HG03521 (cell line): Measurements from ENCODE around the gene P3H2.
"Not testable (repeated sequence)": the region's sequence is repeated elsewhere in the genome, so short reads cannot be mapped to it uniquely, and the experiment has no call there.

ENCODE experiments used
- ATAC-seq: cut with Tn5 transposase; IDR thresholded peaks from one replicate; pipeline ENCODE4 v1.9.1; 2021; ENCODE audit warnings: mild to moderate bottlenecking, moderate library complexity; ENCODE audit not compliant: unreplicated experiment

P3H2 gene

GRCh38 chr3:189990826-189991225 is 129.9 kb downstream of the P3H2 start:
- ATAC-seq: no peak

- ATAC-seq: no peak
Observed at GRCh38 chr3:189988854-189989253, 131.8 kb downstream of the P3H2 start.

- ATAC-seq: no peak
Observed at GRCh38 chr3:189988322-189988721, 132.4 kb downstream of the P3H2 start.

- no peak for ATAC-seq
Observed at GRCh38 chr3:189985948-189986347, 134.7 kb downstream of the P3H2 start.

DNA sequence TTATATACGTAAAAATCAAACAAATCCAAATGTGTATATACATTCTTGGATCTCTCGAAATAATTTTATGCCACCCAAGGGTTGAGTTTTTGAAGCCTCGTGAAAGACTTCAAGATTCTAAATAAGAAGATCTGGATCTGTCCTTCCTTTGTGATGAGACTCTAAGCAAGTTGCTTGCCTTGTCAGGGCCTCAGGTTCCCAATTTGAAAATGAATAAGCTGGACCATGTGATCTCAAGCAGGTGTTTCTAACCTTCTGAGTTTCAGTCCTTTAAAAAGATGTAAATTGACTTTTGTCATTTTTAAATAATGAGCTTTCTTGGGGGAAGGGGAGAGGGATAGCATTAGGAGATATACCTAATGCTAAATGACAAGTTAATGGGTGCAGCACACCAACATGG is 137.1 kb downstream of the P3H2 start:
- ATAC-seq: no peak

- ATAC-seq: no peak
Observed at GRCh38 chr3:189982321-189982945, 138.3 kb downstream of the P3H2 start.

DNA sequence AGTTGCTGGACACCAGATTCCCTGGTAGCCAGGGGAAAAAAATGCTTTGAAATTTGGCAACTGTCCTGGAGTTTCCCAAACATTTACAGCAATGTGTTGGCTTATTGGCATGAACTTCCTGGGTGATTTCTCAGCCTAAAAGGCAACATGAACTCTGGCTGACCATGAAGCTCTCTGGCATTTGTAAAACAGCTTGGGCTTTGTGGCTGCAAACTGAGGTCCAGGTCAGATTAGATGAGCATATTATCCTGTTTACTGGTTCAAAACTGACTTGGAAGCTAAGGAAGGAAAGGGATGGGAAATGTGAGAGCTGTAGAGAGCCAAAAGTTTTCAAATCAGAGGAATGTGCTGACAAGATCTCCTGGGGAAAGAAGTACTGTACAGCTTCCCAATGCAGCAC is 139.0 kb downstream of the P3H2 start:
- ATAC-seq: no peak

DNA sequence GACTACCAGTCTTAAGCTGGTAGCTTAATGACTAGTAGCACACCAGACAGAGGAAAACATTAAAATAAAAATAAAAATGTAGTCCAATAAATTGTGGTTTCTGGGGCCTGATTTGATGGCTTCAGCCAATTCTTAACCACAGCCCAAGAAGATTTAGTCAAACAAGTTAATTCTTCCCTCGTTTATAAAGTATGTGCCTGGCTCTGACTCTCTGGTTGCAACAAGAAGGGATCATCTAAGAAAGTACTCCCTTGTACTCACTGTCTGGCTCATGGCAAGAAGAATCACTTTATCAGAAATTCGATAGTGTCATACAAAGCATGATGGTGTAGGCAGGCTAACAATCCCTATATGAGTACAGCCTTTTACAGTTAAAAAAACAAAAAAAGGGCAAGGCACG is 141.9 kb downstream of the P3H2 start:
- no peak for ATAC-seq

DNA sequence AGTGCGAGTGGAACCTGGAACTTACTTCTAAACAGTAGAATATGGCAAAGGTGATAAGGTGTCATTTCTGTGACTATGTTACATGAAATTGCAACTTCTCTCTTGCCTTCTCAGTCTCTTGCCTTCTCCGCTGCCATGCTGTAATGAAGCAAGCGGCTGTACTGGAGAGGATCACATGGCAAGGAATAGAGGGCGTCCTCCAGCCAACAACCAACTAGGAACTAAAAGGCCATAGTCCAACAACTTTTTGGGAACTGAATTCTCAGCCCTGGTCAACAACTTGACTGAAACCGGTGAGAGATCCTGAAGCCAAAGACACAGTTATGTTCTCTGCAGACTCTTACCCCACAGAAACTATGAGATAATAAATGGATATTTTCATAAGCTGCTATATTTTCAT is 143.5 kb downstream of the P3H2 start:
- ATAC-seq: no peak

- no peak for ATAC-seq
Observed at GRCh38 chr3:189975391-189975990, 145.2 kb downstream of the P3H2 start.

DNA sequence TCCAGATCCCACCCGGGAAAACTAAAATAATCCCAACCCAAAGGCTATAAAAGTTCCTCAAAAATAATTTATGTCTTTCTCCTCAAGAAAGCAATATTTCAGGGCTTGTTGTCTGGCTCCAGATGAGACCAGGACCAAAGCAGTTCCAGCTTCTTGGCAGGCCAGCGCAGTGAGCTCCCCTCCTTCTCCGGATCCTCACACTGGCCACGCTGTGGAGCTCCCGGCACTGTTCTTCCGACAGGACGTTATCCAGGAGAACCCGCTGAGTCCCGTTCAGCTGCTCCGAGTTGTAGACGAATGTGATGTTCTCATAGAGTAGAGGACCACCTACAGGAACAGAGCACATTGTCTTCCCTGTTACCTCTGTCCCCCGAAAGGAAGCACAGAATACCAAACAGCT is 146.3 kb downstream of the P3H2 start:
- no peak for ATAC-seq

- peak; percentile 65 for ATAC-seq
Observed at GRCh38 chr3:189967254-189967865, 153.3 kb downstream of the P3H2 start.

GRCh38 chr3:189966843-189967242 is 153.9 kb downstream of the P3H2 start:
- no peak for ATAC-seq

DNA sequence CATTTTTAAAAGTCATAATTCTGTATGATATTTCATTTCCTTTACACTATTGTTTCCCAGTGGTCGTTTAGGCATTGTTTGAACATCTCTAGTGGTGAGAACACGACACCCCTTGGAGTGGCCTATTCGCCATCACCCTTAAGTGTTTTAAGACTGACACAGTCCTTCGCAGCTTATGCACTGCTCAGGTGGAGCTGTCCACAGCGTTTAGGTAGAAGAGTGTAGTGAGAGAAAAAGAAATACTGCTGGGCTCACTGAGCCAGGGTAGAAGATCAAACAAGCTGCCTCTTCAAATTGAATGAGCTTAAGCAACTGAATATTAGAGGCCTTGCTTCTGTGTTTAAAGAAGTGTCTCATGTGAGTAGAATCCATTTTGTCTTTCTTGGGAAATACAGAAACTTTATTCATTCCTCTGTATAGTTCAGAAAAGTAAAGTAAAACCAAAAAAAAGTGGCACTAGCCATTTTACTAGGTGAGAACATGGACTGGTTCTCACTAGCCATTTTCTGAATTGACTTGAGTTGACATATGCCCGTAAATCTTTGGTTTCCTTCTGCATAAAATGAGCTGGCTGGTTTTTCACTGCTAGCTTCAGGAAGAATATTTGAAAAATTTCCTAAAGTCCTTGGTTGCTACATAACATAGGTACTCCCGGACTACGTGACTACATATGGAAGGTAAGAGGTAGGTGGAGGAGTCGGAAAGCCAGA is 155.9 kb downstream of the P3H2 start:
- ATAC-seq: no peak

- no peak for ATAC-seq
Observed at GRCh38 chr3:189962466-189962865, 158.2 kb downstream of the P3H2 start.

DNA sequence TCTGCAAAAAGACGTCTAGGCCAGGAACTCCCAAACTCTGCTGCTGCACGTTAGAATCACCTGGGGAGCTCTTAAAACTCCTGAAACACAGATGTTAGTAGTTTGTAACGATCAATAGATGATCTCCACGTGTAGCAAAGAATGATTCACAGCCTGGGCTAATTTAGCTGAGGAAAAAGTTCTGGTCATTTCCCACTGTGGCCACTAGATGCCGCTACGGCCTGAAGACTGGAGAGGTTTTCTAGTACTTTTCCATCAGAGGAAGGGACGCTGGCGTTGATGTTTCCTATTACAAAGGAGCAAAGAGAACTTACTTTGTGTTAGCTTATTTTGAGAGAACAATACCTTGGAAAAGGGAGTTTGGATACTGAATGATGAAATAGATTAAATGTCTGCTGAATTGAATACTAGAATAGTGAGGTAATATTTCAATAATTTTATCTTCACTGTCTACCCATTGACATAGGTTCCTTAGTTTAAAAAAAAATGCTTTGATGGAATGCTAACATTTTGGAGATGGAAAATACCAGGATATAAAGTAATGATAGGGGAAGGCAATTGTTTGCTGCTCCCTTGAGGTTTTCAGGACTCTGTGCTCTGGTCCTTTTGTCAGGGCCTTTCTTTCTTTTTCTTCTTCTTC is 159.1 kb downstream of the P3H2 start:
- peak; percentile 61 for ATAC-seq

- not testable (repeated sequence) for ATAC-seq
Observed at GRCh38 chr3:189961086-189961485, 159.6 kb downstream of the P3H2 start.

DNA sequence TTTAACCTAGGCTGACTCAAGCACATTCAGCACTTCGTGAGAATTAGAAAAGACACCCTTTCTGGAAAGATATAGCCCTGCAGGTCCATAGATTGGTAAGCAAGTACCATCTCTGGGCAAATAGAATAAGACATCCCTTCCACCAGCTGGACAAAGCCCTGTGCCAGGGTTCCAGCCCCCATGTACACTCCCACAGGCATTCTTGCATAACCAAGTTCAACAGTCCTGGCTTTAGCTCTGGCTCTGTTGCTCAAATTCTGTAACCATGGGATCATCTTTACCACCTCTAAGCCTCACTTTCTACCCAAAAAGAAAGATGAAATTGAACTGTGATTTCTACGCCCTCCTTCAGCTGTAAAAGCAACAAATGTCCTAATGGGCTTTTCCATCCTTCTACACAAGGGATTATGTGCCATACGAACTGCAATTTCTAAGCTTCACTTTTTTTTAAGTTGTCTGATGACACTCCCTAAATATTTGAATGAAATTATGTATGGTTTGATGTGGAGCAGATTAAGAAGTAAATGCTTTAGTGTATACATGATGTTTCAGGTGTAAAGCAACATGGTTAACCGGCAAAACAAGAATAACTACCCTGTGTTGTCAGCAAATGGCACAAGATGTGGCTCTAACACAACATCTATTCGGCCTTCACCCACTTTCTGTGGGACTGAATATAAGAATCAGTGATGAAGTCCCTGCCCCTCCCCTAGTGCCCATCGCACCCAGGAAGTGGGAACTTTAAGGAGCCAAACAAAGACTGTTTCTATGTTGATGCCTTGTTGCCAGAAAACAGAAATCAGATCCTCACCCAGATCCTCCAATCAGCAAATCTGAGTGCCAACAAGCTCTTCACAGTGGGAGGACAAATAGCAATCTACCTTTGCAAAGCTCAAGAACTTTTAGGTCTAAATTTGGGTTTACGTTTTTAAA is 165.7 kb downstream of the P3H2 start:
- ATAC-seq: no peak

- no peak for ATAC-seq
Observed at GRCh38 chr3:189953551-189953950, 167.1 kb downstream of the P3H2 start.

DNA sequence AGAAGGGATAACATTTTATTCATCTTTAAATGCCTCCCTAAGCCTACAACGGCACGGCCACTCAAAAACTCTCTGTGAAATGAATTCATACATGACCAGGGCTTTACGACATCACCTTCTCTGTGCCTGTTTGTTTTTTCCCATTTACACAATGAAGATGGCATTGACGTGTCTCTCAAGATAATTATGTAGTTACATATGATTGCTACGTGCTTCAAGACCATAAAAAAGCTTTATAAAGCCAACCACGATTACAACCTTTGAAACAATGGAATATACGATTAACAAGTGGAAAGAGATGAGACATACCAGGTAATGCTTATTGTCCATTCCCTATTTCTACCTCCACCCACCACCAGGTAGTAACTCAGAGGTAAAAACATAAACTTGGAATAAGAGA is 168.4 kb downstream of the P3H2 start:
- ATAC-seq: no peak
